Measurements from ENCODE around the gene CPNE7. TPM values are rescaled to one million over a fixed set of nuclear protein-coding genes. Genes with fewer than 3 reads are reported as not detected.

CPNE7 gene
- total and polyA plus RNA-seq, 4 experiments from 2014 or later = 2.3 to 7.3 (median 4.9) TPM

DNA sequence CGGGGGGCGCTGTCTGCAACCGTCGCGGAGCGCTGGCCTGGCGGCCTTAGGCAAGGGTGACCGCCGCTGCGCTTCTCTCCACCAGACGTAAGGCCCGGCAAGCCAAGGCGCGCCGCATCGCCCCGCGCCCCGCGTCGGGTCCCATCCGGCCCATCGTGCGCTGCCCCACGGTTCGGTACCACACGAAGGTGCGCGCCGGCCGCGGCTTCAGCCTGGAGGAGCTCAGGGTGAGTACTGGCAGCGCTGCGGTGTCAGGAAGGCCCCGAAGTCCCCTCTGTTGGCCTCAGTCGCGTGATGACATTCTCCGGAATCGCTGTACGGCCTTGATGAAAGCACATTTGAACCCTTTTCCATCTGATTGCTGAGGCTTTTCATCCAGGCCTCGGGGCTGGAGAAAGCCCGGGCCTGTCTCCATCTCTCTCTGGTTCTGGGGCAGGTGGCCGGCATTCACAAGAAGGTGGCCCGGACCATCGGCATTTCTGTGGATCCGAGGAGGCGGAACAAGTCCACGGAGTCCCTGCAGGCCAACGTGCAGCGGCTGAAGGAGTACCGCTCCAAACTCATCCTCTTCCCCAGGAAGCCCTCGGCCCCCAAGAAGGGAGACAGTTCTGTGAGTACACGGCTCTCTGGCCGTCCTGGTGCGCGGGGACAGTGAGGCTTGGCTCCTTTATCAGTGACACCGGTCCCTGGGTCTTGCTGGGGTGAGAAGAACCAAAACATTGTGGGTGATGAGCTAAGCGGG, 14.2 kb upstream of the CPNE7 start:
- ChIA-PET CTCF (ENCODE audit: partially characterized antibody) (no interaction called here), POLR2A (ENCODE audit: partially characterized antibody) (interaction anchor here (1.0 to 2.0 kb wide), 11 partner anchors 11 to 318 kb away, joined by 3 to 9 read pairs (median 4); partner anchors contain the start of genes CHMP1A, FANCA, SPATA33 and SPG7)
- peak overlapping the region; percentile 86 to 99 (median 96) for H3K4me3 Mint-ChIP-seq
- Histone ChIP-seq H3K4me1 (ENCODE audit: insufficient read depth, low read length) (peaks cover 65% of the 10 kb centered on the region), H3K9me3 (ENCODE audit: control insufficient read depth in 1 of 2, low read length in 2 of 2) (no peaks in the 10 kb centered on the region), H3K36me3 (ENCODE audit: insufficient read depth, low read length) (peaks cover 31% of the 10 kb centered on the region), H3K4me3 (ENCODE audit: low read length in 2 of 2) (peak overlapping the region; percentile 38 to 85), H3K27me3 (ENCODE audit: insufficient read depth, low read length) (no peaks in the 10 kb centered on the region), H3K27ac (ENCODE audit: low read depth, low read length) (peak overlapping the region; percentile 88)
- peak overlapping the region; percentile 89 to 98 (median 92) for H3K27ac Mint-ChIP-seq
- H3K9me3 Mint-ChIP-seq = peaks cover 0 to 5% (median 0%) of the 10 kb centered on the region in 8 donors
- no peaks in the 10 kb centered on the region for H3K27me3 Mint-ChIP-seq
- H3K4me1 Mint-ChIP-seq = peaks cover 35 to 73% (median 56%) of the 10 kb centered on the region in 4 donors
- intact Hi-C loops (cut with micrococcal nuclease) = loop anchor here (2.0 to 10.0 kb wide), 2 partner anchors 313 to 321 kb away; partner anchors contain the start of gene TCF25
- DNase-seq = peak in 2 of 5 donors; percentile 32 to 56
- H3K36me3 Mint-ChIP-seq = peaks cover 25 to 61% of the 10 kb centered on the region in 2 donors

GRCh38 chr16:89561884-89562599, 13.5 kb upstream of the CPNE7 start:
- Mint-ChIP-seq H3K4me3 (peak overlapping the region; percentile 86 to 99 (median 96)), H3K36me3 (peaks cover 25 to 56% of the 10 kb centered on the region in 2 donors), H3K27me3 (no peaks in the 10 kb centered on the region), H3K27ac (peak overlapping the region; percentile 89 to 98 (median 92)), H3K9me3 (peaks cover 0 to 5% (median 0%) of the 10 kb centered on the region in 8 donors), H3K4me1 (peaks cover 36 to 71% (median 56%) of the 10 kb centered on the region in 4 donors)
- Histone ChIP-seq H3K27me3 (ENCODE audit: insufficient read depth, low read length) (no peaks in the 10 kb centered on the region), H3K9me3 (ENCODE audit: control insufficient read depth in 1 of 2, low read length in 2 of 2) (no peaks in the 10 kb centered on the region), H3K4me3 (ENCODE audit: low read length in 2 of 2) (peak overlapping the region; percentile 38 to 85), H3K27ac (ENCODE audit: low read depth, low read length) (peak overlapping the region; percentile 88), H3K4me1 (ENCODE audit: insufficient read depth, low read length) (peaks cover 66% of the 10 kb centered on the region), H3K36me3 (ENCODE audit: insufficient read depth, low read length) (peaks cover 31% of the 10 kb centered on the region)
- ChIA-PET CTCF (ENCODE audit: partially characterized antibody) (no interaction called here), POLR2A (ENCODE audit: partially characterized antibody) (interaction anchor here (1.1 to 2.0 kb wide), 10 partner anchors 13 to 319 kb away, joined by 3 to 9 read pairs (median 4); partner anchors contain the start of genes CHMP1A, FANCA, SPATA33 and SPG7)
- no peak for DNase-seq
- intact Hi-C loops (cut with micrococcal nuclease) = loop anchor here (2.0 to 10.0 kb wide), 2 partner anchors 313 to 321 kb away; partner anchors contain the start of gene TCF25

DNA sequence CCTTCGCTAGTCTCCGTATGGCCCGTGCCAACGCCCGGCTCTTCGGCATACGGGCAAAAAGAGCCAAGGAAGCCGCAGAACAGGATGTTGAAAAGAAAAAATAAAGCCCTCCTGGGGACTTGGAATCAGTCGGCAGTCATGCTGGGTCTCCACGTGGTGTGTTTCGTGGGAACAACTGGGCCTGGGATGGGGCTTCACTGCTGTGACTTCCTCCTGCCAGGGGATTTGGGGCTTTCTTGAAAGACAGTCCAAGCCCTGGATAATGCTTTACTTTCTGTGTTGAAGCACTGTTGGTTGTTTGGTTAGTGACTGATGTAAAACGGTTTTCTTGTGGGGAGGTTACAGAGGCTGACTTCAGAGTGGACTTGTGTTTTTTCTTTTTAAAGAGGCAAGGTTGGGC, 12.6 kb upstream of the CPNE7 start:
- Mint-ChIP-seq H3K36me3 (peaks cover 25 to 50% of the 10 kb centered on the region in 2 donors), H3K27me3 (no peaks in the 10 kb centered on the region), H3K4me3 (peak overlapping the region in 5 of 8 donors; percentile 35 to 99 (median 87)), H3K9me3 (peaks cover 0 to 5% (median 0%) of the 10 kb centered on the region in 8 donors), H3K27ac (peak overlapping the region in 5 of 7 donors; percentile 23 to 98 (median 89)), H3K4me1 (peaks cover 34 to 63% (median 49%) of the 10 kb centered on the region in 4 donors)
- Histone ChIP-seq H3K36me3 (ENCODE audit: insufficient read depth, low read length) (peaks cover 31% of the 10 kb centered on the region), H3K27ac (ENCODE audit: low read depth, low read length) (peak overlapping the region; percentile 88), H3K4me3 (ENCODE audit: low read length in 2 of 2) (no peak overlapping the region), H3K9me3 (ENCODE audit: control insufficient read depth in 1 of 2, low read length in 2 of 2) (no peaks in the 10 kb centered on the region), H3K4me1 (ENCODE audit: insufficient read depth, low read length) (peaks cover 58% of the 10 kb centered on the region), H3K27me3 (ENCODE audit: insufficient read depth, low read length) (no peaks in the 10 kb centered on the region)
- DNase-seq = no peak
- ChIA-PET CTCF (ENCODE audit: partially characterized antibody) (no interaction called here), POLR2A (ENCODE audit: partially characterized antibody) (interaction anchor here (1.3 to 2.0 kb wide), 5 partner anchors 31 to 124 kb away, joined by 3 to 9 read pairs (median 4); partner anchors contain the start of gene CDK10)
- intact Hi-C loops (cut with micrococcal nuclease) = loop anchor here (10.0 kb wide), 1 partner anchor 312 kb away; the partner anchor contains the start of gene TCF25

GRCh38 chr16:89563639-89564392, 11.7 kb upstream of the CPNE7 start:
- peaks cover 25 to 50% of the 10 kb centered on the region in 2 donors for H3K36me3 Mint-ChIP-seq
- DNase-seq = no peak
- peaks cover 0 to 5% (median 0%) of the 10 kb centered on the region in 8 donors for H3K9me3 Mint-ChIP-seq
- Histone ChIP-seq H3K4me3 (ENCODE audit: low read length in 2 of 2) (no peak overlapping the region), H3K9me3 (ENCODE audit: control insufficient read depth in 1 of 2, low read length in 2 of 2) (no peaks in the 10 kb centered on the region), H3K4me1 (ENCODE audit: insufficient read depth, low read length) (peaks cover 58% of the 10 kb centered on the region), H3K27me3 (ENCODE audit: insufficient read depth, low read length) (no peaks in the 10 kb centered on the region), H3K36me3 (ENCODE audit: insufficient read depth, low read length) (peaks cover 31% of the 10 kb centered on the region), H3K27ac (ENCODE audit: low read depth, low read length) (no peak overlapping the region)
- peaks cover 34 to 63% (median 48%) of the 10 kb centered on the region in 4 donors for H3K4me1 Mint-ChIP-seq
- H3K27me3 Mint-ChIP-seq = no peaks in the 10 kb centered on the region
- POLR2A ChIA-PET (ENCODE audit: partially characterized antibody) = interaction anchor here (1.0 to 2.2 kb wide), 9 partner anchors 29 to 297 kb away, joined by 3 to 9 read pairs (median 4); partner anchors contain the start of gene CDK10
- CTCF ChIA-PET (ENCODE audit: partially characterized antibody) = interaction anchor here (0.8 to 1.0 kb wide), 2 partner anchors 51 to 323 kb away, joined by 3 to 4 read pairs; no protein-coding TSS in a partner anchor
- intact Hi-C loops (cut with micrococcal nuclease) = loop anchor here (2.0 to 10.0 kb wide), 2 partner anchors 77 to 311 kb away; partner anchors contain the start of gene TCF25
- H3K27ac Mint-ChIP-seq = peak overlapping the region in 5 of 7 donors; percentile 56 to 98 (median 64)
- H3K4me3 Mint-ChIP-seq = peak overlapping the region in 6 of 8 donors; percentile 6 to 87 (median 36)

DNA sequence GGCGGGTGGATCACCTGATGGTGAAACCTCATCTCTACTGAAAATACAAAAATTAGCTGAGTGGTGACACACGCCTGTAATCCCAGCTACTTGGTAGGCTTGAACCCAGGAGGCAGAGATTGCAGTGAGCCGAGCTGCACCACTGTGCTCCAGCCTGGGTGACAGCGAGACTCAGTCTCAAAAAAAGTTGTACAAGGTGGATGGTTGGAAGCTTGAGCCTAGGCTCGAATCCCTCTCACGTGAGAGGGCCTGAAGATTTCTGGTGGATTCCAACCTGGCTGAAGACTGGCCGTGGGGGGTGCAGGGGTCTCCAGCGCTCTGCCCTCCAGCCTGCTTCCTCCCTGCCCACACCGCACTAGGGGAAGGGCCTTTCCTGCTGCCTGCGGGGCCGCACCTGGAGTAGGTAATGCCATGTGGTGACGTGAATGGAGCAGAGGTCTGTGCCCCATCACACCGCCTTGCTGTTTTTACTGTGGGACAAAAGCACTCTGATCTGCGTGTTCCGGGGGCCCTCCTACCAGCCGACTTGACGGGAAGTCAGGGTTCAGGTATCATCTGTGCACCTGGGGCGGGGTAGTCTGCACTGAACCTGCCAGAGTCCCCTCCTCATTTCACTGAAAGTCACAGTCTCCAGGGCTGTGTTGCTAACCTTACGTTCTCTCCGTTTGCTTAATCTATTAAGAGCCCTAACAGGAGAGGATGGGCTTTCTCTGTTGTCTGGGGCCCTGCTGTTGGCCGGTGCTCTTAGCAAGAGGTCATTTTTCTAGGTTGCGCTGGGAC, 10.9 kb upstream of the CPNE7 start:
- intact Hi-C loops (cut with micrococcal nuclease) = loop anchor here (2.0 to 10.0 kb wide), 2 partner anchors 76 to 310 kb away; partner anchors contain the start of gene TCF25
- CTCF ChIA-PET (ENCODE audit: partially characterized antibody) = interaction anchor here (1.0 to 1.9 kb wide), 3 partner anchors 30 to 324 kb away, joined by 3 to 5 read pairs (median 4); no protein-coding TSS in a partner anchor
- Histone ChIP-seq H3K36me3 (ENCODE audit: insufficient read depth, low read length) (peaks cover 31% of the 10 kb centered on the region), H3K27ac (ENCODE audit: low read depth, low read length) (no peak overlapping the region), H3K4me1 (ENCODE audit: insufficient read depth, low read length) (peaks cover 56% of the 10 kb centered on the region), H3K27me3 (ENCODE audit: insufficient read depth, low read length) (no peaks in the 10 kb centered on the region), H3K4me3 (ENCODE audit: low read length in 2 of 2) (no peak overlapping the region), H3K9me3 (ENCODE audit: control insufficient read depth in 1 of 2, low read length in 2 of 2) (no peaks in the 10 kb centered on the region)
- Mint-ChIP-seq H3K4me3 (peak overlapping the region in 7 of 8 donors; percentile 9 to 87 (median 59)), H3K27me3 (no peaks in the 10 kb centered on the region), H3K4me1 (peaks cover 32 to 60% (median 45%) of the 10 kb centered on the region in 4 donors), H3K27ac (peak overlapping the region; percentile 18 to 98 (median 73)), H3K9me3 (peaks cover 0 to 5% (median 0%) of the 10 kb centered on the region in 8 donors), H3K36me3 (peaks cover 25 to 49% of the 10 kb centered on the region in 2 donors)
- DNase-seq = no peak
- POLR2A ChIA-PET (ENCODE audit: partially characterized antibody) = interaction anchor here (0.9 to 2.2 kb wide), 8 partner anchors 30 to 324 kb away, joined by 3 to 9 read pairs (median 3); partner anchors contain the start of gene CDK10

Data from CD4-positive, alpha-beta memory T cell (primary cell).